Measurements from ENCODE around the gene NFX1. TPM values are rescaled to one million over a fixed set of nuclear protein-coding genes. Genes with fewer than 3 reads are reported as not detected.

The NFX1 gene
- total RNA-seq: 34.5 and 35.5 TPM in 2 replicates

DNA sequence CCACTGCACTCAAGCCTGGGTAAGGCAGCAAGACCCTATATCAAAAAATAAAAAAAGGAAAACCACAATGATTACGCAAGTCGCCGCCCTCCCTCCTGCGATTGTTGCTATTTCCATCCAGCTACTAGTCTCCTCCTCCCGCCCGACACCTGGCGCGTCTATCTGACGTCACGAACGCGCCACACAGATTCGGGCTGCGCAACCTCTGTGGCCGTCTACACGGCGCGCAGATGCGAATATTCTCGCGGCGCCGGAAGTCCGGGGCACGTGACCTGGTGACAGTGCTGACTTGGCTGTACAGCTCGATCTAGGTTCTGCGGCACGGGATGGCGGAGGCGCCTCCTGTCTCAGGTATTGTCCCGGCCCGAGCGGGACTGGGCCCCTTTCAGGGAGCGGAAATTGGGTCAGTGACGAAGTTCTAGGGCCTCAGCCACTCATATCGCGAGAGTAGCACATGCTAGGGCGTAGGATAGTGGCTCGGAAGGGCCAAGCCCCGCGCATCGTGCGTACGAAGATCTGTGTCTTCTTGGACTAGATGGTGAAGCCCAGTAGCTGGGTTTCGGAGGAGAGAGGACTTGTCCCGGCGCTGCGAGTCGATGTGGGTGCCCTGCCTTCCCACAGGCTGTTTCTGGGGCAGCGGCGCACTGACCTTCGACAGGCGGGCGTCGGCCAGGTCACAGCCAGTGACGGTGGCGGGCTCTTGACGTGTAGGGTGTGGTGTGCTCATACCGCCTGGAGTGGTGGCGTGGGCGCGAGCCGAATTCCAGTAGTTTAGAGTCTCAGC lies at the start of gene NFX1:
NFX1 (plus strand) TSS at position 270 of the 784 bp plus-strand sequence; CDS start at position 327, 57 bp downstream.

DNA sequence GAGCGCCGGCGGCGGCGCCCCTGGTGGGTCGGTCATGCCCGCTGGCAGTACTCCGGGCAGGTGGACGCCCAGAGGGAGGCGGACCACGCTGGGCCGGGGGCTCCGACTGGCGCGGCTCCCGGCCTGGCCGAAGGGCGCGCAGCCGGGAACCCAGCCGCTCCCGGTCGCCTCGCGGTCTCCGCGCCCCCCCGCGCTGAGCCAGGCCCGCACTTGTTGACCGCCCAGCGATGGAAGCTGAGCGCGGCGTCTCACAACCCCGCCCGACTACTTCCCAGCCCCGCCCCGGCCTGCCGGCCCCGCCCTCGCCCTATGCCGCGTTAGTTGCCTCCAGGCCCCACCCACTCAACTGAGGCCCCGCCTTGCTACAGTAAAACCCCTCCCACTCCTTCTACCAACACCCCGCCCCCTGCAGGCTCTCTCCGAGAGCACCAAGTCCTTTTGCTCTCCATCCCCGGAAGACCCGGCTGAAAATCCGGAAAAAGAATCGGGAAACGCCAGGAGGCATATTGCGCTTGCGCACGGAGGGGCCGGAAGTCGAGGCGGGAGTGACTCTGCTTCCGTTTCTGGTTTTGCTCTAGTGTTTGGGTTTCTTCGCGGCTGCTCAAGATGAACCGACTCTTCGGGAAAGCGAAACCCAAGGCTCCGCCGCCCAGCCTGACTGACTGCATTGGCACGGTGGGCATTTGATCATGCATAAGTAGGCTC lies 25.7 kb upstream of the NFX1 start, which contains the start of the genes BAG1 and CHMP5:
BAG1 (minus strand) TSS at position 236 of the 705 bp plus-strand sequence.
CHMP5 (plus strand) TSS at position 577 of the 705 bp plus-strand sequence; CDS start at position 607, 30 bp downstream.

DNA sequence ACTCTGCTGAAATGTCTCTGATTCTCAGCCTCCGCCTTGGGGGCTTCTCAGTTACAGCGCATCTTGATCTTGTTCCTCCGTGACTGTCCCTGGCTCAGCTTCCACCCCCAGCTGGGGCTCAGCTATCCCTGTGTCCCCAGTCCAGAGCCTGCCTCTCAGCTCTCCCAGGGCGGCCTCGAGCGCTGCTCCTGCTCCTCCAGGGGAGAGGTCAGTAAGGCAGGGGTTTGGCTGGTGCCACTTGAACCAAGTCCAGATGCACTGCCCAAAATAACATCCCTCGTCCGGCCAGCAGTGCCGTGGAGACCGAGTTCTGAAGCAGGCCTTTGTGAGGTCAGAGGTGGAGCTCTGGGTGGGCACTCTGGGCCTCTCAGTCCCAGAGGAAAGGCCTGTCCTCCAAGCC lies 112.1 kb downstream of the NFX1 start, which contains the start of gene AQP7:
AQP7 (minus strand) TSS at position 198 of the 400 bp plus-strand sequence. CDS start 1,306 bp downstream, outside the sequence.

Small RNA genes within 50 kb of the gene (small RNA-seq; reads per million reads assigned to genes)
- gene RF00019: not detected

Other genes starting within 250 kb of the NFX1 start
- gene SMU1, start 213.8 kb upstream of the NFX1 start, total RNA-seq: 25.1 and 27.4 TPM in 2 replicates
- gene B4GALT1, start 123.2 kb upstream of the NFX1 start, total RNA-seq: 50.6 and 88.9 TPM in 2 replicates
- not detected in 2 replicates for gene SPINK4, start 50.3 kb upstream of the NFX1 start, total RNA-seq
- 27.1 and 30.0 TPM in 2 replicates for gene BAG1, start 25.8 kb upstream of the NFX1 start, total RNA-seq
- 58.5 and 64.8 TPM in 2 replicates for gene CHMP5, start 25.5 kb upstream of the NFX1 start, total RNA-seq
- not detected in 2 replicates for gene AQP7, start 112.1 kb downstream of the NFX1 start, total RNA-seq
- gene AQP3, start 157.1 kb downstream of the NFX1 start, total RNA-seq: 0.79 and 3.4 TPM in 2 replicates
- 23.9 and 32.1 TPM in 2 replicates for gene NOL6, start 183.4 kb downstream of the NFX1 start, total RNA-seq
- 0.43 and 0.79 TPM in 2 replicates for gene ANKRD18B, start 233.7 kb downstream of the NFX1 start, total RNA-seq